A549 (cell line): Measurements from ENCODE around the gene ZIM2.

Experiments used
- BHLHE40 ChIP-seq: IDR thresholded peaks from 2 replicates; pipeline ENCODE4 v1.6.1; 2012; ENCODE audit warnings: low read depth, low read length, inconsistent platforms
- EP300 ChIP-seq, 2 experiments: fragments of >200 bp; sonication (Bioruptor Twin); formaldehyde crosslinking; IDR thresholded peaks; 2 replicates in 1 of 2; 3 replicates in 1 of 2; pipeline ENCODE4 v1.6.1; 2016 to 2017
- JUN ChIP-seq, 2 experiments: fragments of >200 bp; sonication (Bioruptor Twin); formaldehyde crosslinking; IDR thresholded peaks; 2 replicates in 1 of 2; 3 replicates in 1 of 2; pipeline ENCODE4 v1.6.1; 2016 to 2017
- MAFK ChIP-seq: fragments of 450-650 bp; IDR thresholded peaks from 2 replicates; pipeline ENCODE4 v1.6.1; 2014; ENCODE audit not compliant: partially characterized antibody
- MAZ ChIP-seq: fragments of 150-350 bp; IDR thresholded peaks from 2 replicates; pipeline ENCODE4 v1.6.1; 2014; ENCODE audit warnings: antibody characterized with exemption, low read depth, low read length, borderline replicate concordance
- MYC ChIP-seq: IDR thresholded peaks from 2 replicates; pipeline ENCODE4 v1.6.1; 2012; ENCODE audit warnings: mild to moderate bottlenecking, inconsistent platforms, low read length, improper control_type of control experiment, borderline replicate concordance
- NR3C1 ChIP-seq: fragments of >200 bp; sonication (Bioruptor Twin); formaldehyde crosslinking; IDR thresholded peaks from 3 replicates; pipeline ENCODE4 v1.6.1; 2017
- POLR2A ChIP-seq: IDR thresholded peaks from 2 replicates; pipeline ENCODE4 v1.6.1; 2012; ENCODE audit warnings: mild to moderate bottlenecking, low read length
- RAD21 ChIP-seq, 2 experiments: fragments of >200 bp in 1 of 2; sonication (Bioruptor Twin) in 1 of 2; formaldehyde crosslinking in 1 of 2; IDR thresholded peaks in 1 of 2; conservative IDR thresholded peaks in 1 of 2; 2 replicates in 1 of 2; 3 replicates in 1 of 2; pipeline ENCODE4 v1.6.1; 2012 to 2018; ENCODE audit warnings: inconsistent platforms in 1 of 2
- RCOR1 ChIP-seq: fragments of 150-350 bp; IDR thresholded peaks from 2 replicates; pipeline ENCODE4 v1.6.1; 2014; ENCODE audit warnings: antibody characterized with exemption, low read length, low read depth
- TF ChIP-seq, protein P1 (sequence below): fragments of >200 bp; sonication (Bioruptor Twin); formaldehyde crosslinking; IDR thresholded peaks from 3 replicates; pipeline ENCODE4 v1.5.1; 2016
- TF ChIP-seq, protein P2 (sequence below): IDR thresholded peaks from 2 replicates; pipeline ENCODE4 v1.6.1; 2012

DNA sequence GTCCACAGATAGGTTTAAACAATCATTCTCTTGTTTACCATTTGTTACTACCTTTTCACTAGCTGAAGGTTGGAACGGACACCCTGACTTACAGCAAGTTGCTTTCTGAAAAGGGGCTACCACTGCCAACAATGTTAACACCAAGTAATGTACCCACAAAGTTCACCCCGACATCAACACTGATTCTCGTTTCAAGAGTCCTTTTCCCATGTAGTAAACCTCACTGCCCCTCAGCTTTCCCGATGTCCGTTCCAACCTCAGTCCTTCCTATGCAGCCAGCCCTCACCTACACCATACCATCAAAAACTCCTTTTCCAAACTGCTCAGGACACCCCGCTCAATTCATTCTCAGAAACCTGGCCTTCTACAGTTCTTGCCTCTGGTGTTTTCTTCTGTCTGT, 29.0 kb downstream of the ZIM2 start:
- no peak for TF ChIP-seq POLR2A
- TF ChIP-seq, protein P1, sequence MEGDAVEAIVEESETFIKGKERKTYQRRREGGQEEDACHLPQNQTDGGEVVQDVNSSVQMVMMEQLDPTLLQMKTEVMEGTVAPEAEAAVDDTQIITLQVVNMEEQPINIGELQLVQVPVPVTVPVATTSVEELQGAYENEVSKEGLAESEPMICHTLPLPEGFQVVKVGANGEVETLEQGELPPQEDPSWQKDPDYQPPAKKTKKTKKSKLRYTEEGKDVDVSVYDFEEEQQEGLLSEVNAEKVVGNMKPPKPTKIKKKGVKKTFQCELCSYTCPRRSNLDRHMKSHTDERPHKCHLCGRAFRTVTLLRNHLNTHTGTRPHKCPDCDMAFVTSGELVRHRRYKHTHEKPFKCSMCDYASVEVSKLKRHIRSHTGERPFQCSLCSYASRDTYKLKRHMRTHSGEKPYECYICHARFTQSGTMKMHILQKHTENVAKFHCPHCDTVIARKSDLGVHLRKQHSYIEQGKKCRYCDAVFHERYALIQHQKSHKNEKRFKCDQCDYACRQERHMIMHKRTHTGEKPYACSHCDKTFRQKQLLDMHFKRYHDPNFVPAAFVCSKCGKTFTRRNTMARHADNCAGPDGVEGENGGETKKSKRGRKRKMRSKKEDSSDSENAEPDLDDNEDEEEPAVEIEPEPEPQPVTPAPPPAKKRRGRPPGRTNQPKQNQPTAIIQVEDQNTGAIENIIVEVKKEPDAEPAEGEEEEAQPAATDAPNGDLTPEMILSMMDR = no peak
- no peak for TF ChIP-seq MYC
- no peak for TF ChIP-seq NR3C1
- no peak for TF ChIP-seq RAD21 (conservative IDR thresholded peaks at IDR 0.05 in 1 of 2, IDR thresholded peaks at IDR 0.05 in 1 of 2)
- TF ChIP-seq MAFK = no peak
- TF ChIP-seq JUN (IDR thresholded peaks at IDR 0.05) = no peak
- TF ChIP-seq EP300 (IDR thresholded peaks at IDR 0.05) = no peak
- no peak for TF ChIP-seq MAZ
- TF ChIP-seq BHLHE40 = no peak
- TF ChIP-seq RCOR1 = no peak
- TF ChIP-seq, protein P2, sequence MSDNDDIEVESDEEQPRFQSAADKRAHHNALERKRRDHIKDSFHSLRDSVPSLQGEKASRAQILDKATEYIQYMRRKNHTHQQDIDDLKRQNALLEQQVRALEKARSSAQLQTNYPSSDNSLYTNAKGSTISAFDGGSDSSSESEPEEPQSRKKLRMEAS = no peak
